Motor neuron (in vitro differentiated cells): ENCODE data around the gene ZC3H7B. TPM values are rescaled to one million over a fixed set of nuclear protein-coding genes. Genes with fewer than 3 reads are reported as not detected.

Source experiments
- ATAC-seq, 8 experiments: fragments of 200-7000 bp; cut with Tn5 transposase; replicated peaks in 6 of 8; 2 replicates each; pipeline ENCODE4 v1.8.0; 2021; ENCODE audit warnings: mild to moderate bottlenecking in 8 of 8, moderate library complexity in 8 of 8
- H3K27ac ChIP-seq, 2 donors: fragments of 250-450 bp; sonication (Bioruptor Pico); 2 replicates each; pipeline ENCODE4 v1.9.0; 2021; ENCODE audit warnings: antibody characterized with exemption in 2 of 2, mild to moderate bottlenecking in 2 of 2, moderate library complexity in 1 of 2
- H3K4me1 ChIP-seq, 2 donors: fragments of 250-450 bp; sonication (Bioruptor Pico); replicated peaks in 1 of 2; 2 replicates each; pipeline ENCODE4 v1.6.1; 2021; ENCODE audit warnings: antibody characterized with exemption in 2 of 2, mild to moderate bottlenecking in 2 of 2, moderate library complexity in 1 of 2
- H3K4me3 ChIP-seq, 5 donors: fragments of 250-450 bp; sonication (Bioruptor Pico); 2 replicates each; pipeline ENCODE4 v1.9.0; 2021; ENCODE audit warnings: antibody characterized with exemption in 5 of 5, mild to moderate bottlenecking in 5 of 5, moderate library complexity in 4 of 5
- WGBS, 10 experiments: fragments of 450-650 bp; shearing (Covaris generic); methylation state at CpG; one replicate each; pipeline ENCODE4 v1.0.0; 2022; 5-methylcytosine and 5-hydroxymethylcytosine counted together
- in situ Hi-C, 9 experiments: fragments of 400-800 bp; cut with MboI; loops; one replicate each; pipeline ENCODE4 v1.15.0; 2021; ENCODE audit warnings: low sequenced_read_pairs in 9 of 9, low pct_unique_long_range_greater_than_20kb in 2 of 9; ENCODE audit not compliant: unreplicated experiment in 9 of 9
- total RNA-seq, 8 experiments: library from RNA; unstranded; fragments of 300-600 nt; gene quantifications; 2 replicates each; pipeline versions ENCODE4 v1.2.3 to v1.2.4, GENCODE V29; 2022

The ZC3H7B gene
- total RNA-seq, 8 experiments from 2014 or later, result 28.9 to 83.0 (median 42.2) TPM

- 72 to 100% (median 100%) methylated on average over 1 to 3 of the region's 3 CpGs; no CpG with 5 or more reads in 5 of the 10 experiments for WGBS, 10 experiments
- in situ Hi-C loops, result no loop called here
- ATAC-seq, result peak in 3 of 8 experiments; percentile 10 to 51 (median 45)
- Histone ChIP-seq H3K4me1 (no peaks in the 10 kb centered on the region), H3K27ac (no peak overlapping the region), H3K4me3 (no peak overlapping the region)
These were observed 40.7 kb downstream of the ZC3H7B start for GRCh38 chr22:41341990-41342389.

- Histone ChIP-seq H3K4me1 (no peaks in the 10 kb centered on the region), H3K4me3 (no peak overlapping the region), H3K27ac (no peak overlapping the region)
- 90 to 100% (median 96%) methylated on average over 2 to 5 of the region's 18 CpGs; no CpG with 5 or more reads in 6 of the 10 experiments for WGBS, 10 experiments
- in situ Hi-C loops, result no loop called here
- ATAC-seq, result peak in 1 of 8 experiments; percentile 8
These were observed 42.0 kb downstream of the ZC3H7B start for GRCh38 chr22:41343300-41343699.

- ATAC-seq, result peak in 1 of 8 experiments; percentile 14
- in situ Hi-C loops, result no loop called here
- no peak overlapping the region for H3K27ac ChIP-seq
These were observed 42.4 kb downstream of the ZC3H7B start for GRCh38 chr22:41343717-41344116.

GRCh38 chr22:41344189-41344788, 43.0 kb downstream of the ZC3H7B start:
- no peaks in the 10 kb centered on the region for H3K4me1 ChIP-seq
- ATAC-seq, result no peak
- WGBS, 10 experiments, result 100% methylated on average over 1 to 3 of the region's 11 CpGs; no CpG with 5 or more reads in 5 of the 10 experiments
- H3K4me3 ChIP-seq, result no peak overlapping the region
- H3K27ac ChIP-seq, result no peak overlapping the region
- in situ Hi-C loops, result no loop called here

More at GRCh38 chr22:41343717-41344116, 42.4 kb downstream of the ZC3H7B start:
- whole genome bisulfite sequencing, 10 experiments, result 100% methylated on average over 2 to 4 of the region's 9 CpGs; no CpG with 5 or more reads in 8 of the 10 experiments
- H3K4me1 ChIP-seq, result no peaks in the 10 kb centered on the region
- no peak overlapping the region for H3K4me3 ChIP-seq

GRCh38 chr22:41345807-41346335, 44.5 kb downstream of the ZC3H7B start:
- in situ Hi-C loops, result no loop called here
- ATAC-seq, result no peak
- 88 to 100% (median 90%) methylated on average over 1 to 9 of the region's 24 CpGs; no CpG with 5 or more reads in 7 of the 10 experiments for WGBS, 10 experiments
- no peak overlapping the region for H3K27ac ChIP-seq
- no peak overlapping the region for H3K4me3 ChIP-seq
- H3K4me1 ChIP-seq, result no peaks in the 10 kb centered on the region

GRCh38 chr22:41347066-41347859, 45.9 kb downstream of the ZC3H7B start:
- H3K4me3 ChIP-seq, result no peak overlapping the region
- in situ Hi-C loops, result no loop called here
- no peaks in the 10 kb centered on the region for H3K4me1 ChIP-seq
- 84 to 100% methylated on average over 3 to 6 of the region's 18 CpGs; no CpG with 5 or more reads in 8 of the 10 experiments for WGBS, 10 experiments
- no peak overlapping the region for H3K27ac ChIP-seq
- ATAC-seq, result no peak

GRCh38 chr22:41348964-41349484, 47.7 kb downstream of the ZC3H7B start:
- in situ Hi-C loops, result no loop called here
- WGBS, 10 experiments, result 90 to 100% methylated on average over 1 to 2 of the region's 22 CpGs; no CpG with 5 or more reads in 8 of the 10 experiments
- no peak for ATAC-seq

GRCh38 chr22:41350087-41350486, 48.8 kb downstream of the ZC3H7B start:
- Histone ChIP-seq H3K27ac (no peak overlapping the region), H3K4me1 (no peaks in the 10 kb centered on the region), H3K4me3 (no peak overlapping the region)
- ATAC-seq, result peak in 3 of 8 experiments; percentile 13 to 89 (median 85)
- in situ Hi-C loops, result no loop called here
- 60 to 100% (median 83%) methylated on average over 1 to 4 of the region's 4 CpGs; no CpG with 5 or more reads in 3 of the 10 experiments for WGBS, 10 experiments

More at GRCh38 chr22:41348964-41349484, 47.7 kb downstream of the ZC3H7B start:
- H3K4me3 ChIP-seq, result no peak overlapping the region
- H3K4me1 ChIP-seq, result no peaks in the 10 kb centered on the region
- no peak overlapping the region for H3K27ac ChIP-seq

GRCh38 chr22:41351011-41351410, 49.7 kb downstream of the ZC3H7B start:
- in situ Hi-C loops, result no loop called here
- Histone ChIP-seq H3K4me3 (no peak overlapping the region), H3K4me1 (no peaks in the 10 kb centered on the region), H3K27ac (no peak overlapping the region)
- no peak for ATAC-seq
- WGBS, 10 experiments, result 90 to 100% (median 100%) methylated on average over 1 to 4 of the region's 5 CpGs; no CpG with 5 or more reads in 5 of the 10 experiments

- Histone ChIP-seq H3K4me3 (no peak overlapping the region), H3K4me1 (no peaks in the 10 kb centered on the region), H3K27ac (no peak overlapping the region)
- ATAC-seq, result peak in 2 of 8 experiments; percentile 30 to 37
- WGBS, 10 experiments, result 10 to 95% (median 65%) methylated on average over 2 to 5 of the region's 6 CpGs; no CpG with 5 or more reads in 4 of the 10 experiments
- in situ Hi-C loops, result no loop called here
These were observed 50.7 kb downstream of the ZC3H7B start for GRCh38 chr22:41352058-41352457.

- no peak for ATAC-seq
- Histone ChIP-seq H3K27ac (no peak overlapping the region), H3K4me1 (peaks cover 0 to 2% of the 10 kb centered on the region in 2 donors), H3K4me3 (no peak overlapping the region)
- in situ Hi-C loops, result no loop called here
- WGBS, 10 experiments, result 60 to 100% (median 80%) methylated on average over 1 to 2 of the region's 10 CpGs; no CpG with 5 or more reads in 5 of the 10 experiments
These were observed 52.7 kb downstream of the ZC3H7B start for GRCh38 chr22:41353862-41354575.

GRCh38 chr22:41354979-41355378, 53.7 kb downstream of the ZC3H7B start:
- peaks cover 0 to 3% of the 10 kb centered on the region in 2 donors for H3K4me1 ChIP-seq
- 91 to 100% (median 100%) methylated on average over 1 to 5 of the region's 10 CpGs; no CpG with 5 or more reads in 7 of the 10 experiments for whole genome bisulfite sequencing, 10 experiments
- H3K27ac ChIP-seq, result no peak overlapping the region
- H3K4me3 ChIP-seq, result no peak overlapping the region
- ATAC-seq, result no peak
- in situ Hi-C loops, result no loop called here
